Natural killer cell (primary cell): ENCODE results near the gene KMT2B. TPM values are rescaled to one million over a fixed set of nuclear protein-coding genes. Genes with fewer than 3 reads are reported as not detected.

Experiments used
- ATAC-seq, 3 donors: fragments of 150-1000 bp in 2 of 3; fragments of 200-7000 bp in 1 of 3; cut with Tn5 transposase; 1 replicate in 1 of 3; 2 replicates in 2 of 3; pipeline ENCODE4 v1.10.0; 2021; ENCODE audit warnings: mild to moderate bottlenecking in 2 of 3, moderate library complexity in 2 of 3
- DNase-seq, 2 donors: peaks; one replicate each; pipeline versions ENCODE4 v3.0.0 to v3.0.0-alpha.2; 2013 to 2021; ENCODE audit warnings: mixed read lengths in 1 of 2
- H3K27ac ChIP-seq: one replicate; pipeline ENCODE4 v1.5.1; 2013; ENCODE audit warnings: mild to moderate bottlenecking, low read length
- H3K27me3 ChIP-seq: one replicate; pipeline ENCODE4 v1.6.1; 2013; ENCODE audit warnings: low read length; ENCODE audit not compliant: control insufficient read depth, insufficient read depth
- H3K36me3 ChIP-seq: one replicate; pipeline ENCODE4 v1.6.1; 2013; ENCODE audit warnings: low read length; ENCODE audit not compliant: control insufficient read depth, insufficient read depth
- H3K4me1 ChIP-seq: one replicate; pipeline ENCODE4 v1.6.1; 2013; ENCODE audit warnings: low read length; ENCODE audit not compliant: control insufficient read depth, insufficient read depth
- H3K4me3 ChIP-seq: one replicate; pipeline ENCODE4 v1.5.1; 2013; ENCODE audit warnings: low read length
- H3K9me3 ChIP-seq: one replicate; pipeline ENCODE4 v1.6.1; 2013; ENCODE audit warnings: low read length; ENCODE audit not compliant: control insufficient read depth, insufficient read depth
- H3K27ac Mint-ChIP-seq, 2 donors: one replicate each; pipeline ENCODE4 v1.8.0; 2022; ENCODE audit warnings: mild to moderate bottlenecking in 2 of 2, mixed read lengths in 2 of 2, moderate library complexity in 1 of 2
- H3K27me3 Mint-ChIP-seq, 2 donors: one replicate each; pipeline ENCODE4 v1.8.0; 2022; ENCODE audit warnings: low read depth in 2 of 2, mixed read lengths in 2 of 2
- H3K36me3 Mint-ChIP-seq: one replicate; pipeline ENCODE4 v1.8.0; 2022; ENCODE audit warnings: mixed read lengths
- H3K4me1 Mint-ChIP-seq, 2 donors: one replicate each; pipeline ENCODE4 v1.8.0; 2022; ENCODE audit warnings: mixed read lengths in 2 of 2
- H3K4me3 Mint-ChIP-seq: one replicate; pipeline ENCODE4 v1.8.0; 2022; ENCODE audit warnings: mild to moderate bottlenecking, moderate library complexity, mixed read lengths
- H3K9me3 Mint-ChIP-seq, 2 donors: one replicate each; pipeline ENCODE4 v1.8.0; 2022; ENCODE audit warnings: mixed read lengths in 2 of 2
- WGBS: methylation state at CpG from one replicate; pipeline ENCODE4 v1.1.7; 2013; ENCODE audit warnings: missing lambda C conversion rate; ENCODE audit not compliant: insufficient coverage; 5-methylcytosine and 5-hydroxymethylcytosine counted together
- intact Hi-C: fragments of 100-400 bp; cut with micrococcal nuclease; formaldehyde crosslinking; loops from one replicate; pipeline ENCODE4 v1.14.2; 2022
- total RNA-seq, 4 donors: library from RNA; stranded (reverse); fragments of 120-200 nt in 1 of 4; gene quantifications; one replicate each; pipeline versions ENCODE4 v1.2.3 to v1.2.4, GENCODE V29; 2013 to 2022
- TF ChIP-seq, protein P1 (sequence below): fragments of 200-600 bp; IDR thresholded peaks from one replicate; pipeline ENCODE4 v1.8.0; 2022; ENCODE audit warnings: antibody characterized with exemption

Gene KMT2B
- total RNA-seq, 3 donors from 2014 or later (not counting 1 experiment from before 2014, with no cell fraction given): 60.8 to 70.9 (median 70.7) TPM

GRCh38 chr19:35731779-35732405 is 14.1 kb downstream of the KMT2B start:
- TF ChIP-seq, protein P1, sequence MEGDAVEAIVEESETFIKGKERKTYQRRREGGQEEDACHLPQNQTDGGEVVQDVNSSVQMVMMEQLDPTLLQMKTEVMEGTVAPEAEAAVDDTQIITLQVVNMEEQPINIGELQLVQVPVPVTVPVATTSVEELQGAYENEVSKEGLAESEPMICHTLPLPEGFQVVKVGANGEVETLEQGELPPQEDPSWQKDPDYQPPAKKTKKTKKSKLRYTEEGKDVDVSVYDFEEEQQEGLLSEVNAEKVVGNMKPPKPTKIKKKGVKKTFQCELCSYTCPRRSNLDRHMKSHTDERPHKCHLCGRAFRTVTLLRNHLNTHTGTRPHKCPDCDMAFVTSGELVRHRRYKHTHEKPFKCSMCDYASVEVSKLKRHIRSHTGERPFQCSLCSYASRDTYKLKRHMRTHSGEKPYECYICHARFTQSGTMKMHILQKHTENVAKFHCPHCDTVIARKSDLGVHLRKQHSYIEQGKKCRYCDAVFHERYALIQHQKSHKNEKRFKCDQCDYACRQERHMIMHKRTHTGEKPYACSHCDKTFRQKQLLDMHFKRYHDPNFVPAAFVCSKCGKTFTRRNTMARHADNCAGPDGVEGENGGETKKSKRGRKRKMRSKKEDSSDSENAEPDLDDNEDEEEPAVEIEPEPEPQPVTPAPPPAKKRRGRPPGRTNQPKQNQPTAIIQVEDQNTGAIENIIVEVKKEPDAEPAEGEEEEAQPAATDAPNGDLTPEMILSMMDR: no peak
- no peaks in the 10 kb centered on the region for H3K9me3 Mint-ChIP-seq
- H3K4me3 ChIP-seq: no peak overlapping the region
- ATAC-seq: no peak
- WGBS: 95% methylated on average over 20 of the region's 21 CpGs
- no peak overlapping the region for H3K4me3 Mint-ChIP-seq
- H3K36me3 Mint-ChIP-seq: no peaks in the 10 kb centered on the region
- H3K4me1 Mint-ChIP-seq: peaks cover 6 to 22% of the 10 kb centered on the region in 2 donors
- H3K27me3 ChIP-seq: no peaks in the 10 kb centered on the region
- DNase-seq: no peak
- H3K9me3 ChIP-seq: no peaks in the 10 kb centered on the region
- H3K27ac ChIP-seq: no peak overlapping the region
- intact Hi-C loops: no loop called here
- no peaks in the 10 kb centered on the region for H3K27me3 Mint-ChIP-seq
- no peak overlapping the region for H3K27ac Mint-ChIP-seq
- H3K4me1 ChIP-seq: no peaks in the 10 kb centered on the region
- H3K36me3 ChIP-seq: peaks cover 82% of the 10 kb centered on the region

GRCh38 chr19:35732540-35733179 is 14.9 kb downstream of the KMT2B start:
- H3K4me1 Mint-ChIP-seq: peaks cover 6 to 22% of the 10 kb centered on the region in 2 donors
- no peak for DNase-seq
- TF ChIP-seq, protein P1: no peak

DNA sequence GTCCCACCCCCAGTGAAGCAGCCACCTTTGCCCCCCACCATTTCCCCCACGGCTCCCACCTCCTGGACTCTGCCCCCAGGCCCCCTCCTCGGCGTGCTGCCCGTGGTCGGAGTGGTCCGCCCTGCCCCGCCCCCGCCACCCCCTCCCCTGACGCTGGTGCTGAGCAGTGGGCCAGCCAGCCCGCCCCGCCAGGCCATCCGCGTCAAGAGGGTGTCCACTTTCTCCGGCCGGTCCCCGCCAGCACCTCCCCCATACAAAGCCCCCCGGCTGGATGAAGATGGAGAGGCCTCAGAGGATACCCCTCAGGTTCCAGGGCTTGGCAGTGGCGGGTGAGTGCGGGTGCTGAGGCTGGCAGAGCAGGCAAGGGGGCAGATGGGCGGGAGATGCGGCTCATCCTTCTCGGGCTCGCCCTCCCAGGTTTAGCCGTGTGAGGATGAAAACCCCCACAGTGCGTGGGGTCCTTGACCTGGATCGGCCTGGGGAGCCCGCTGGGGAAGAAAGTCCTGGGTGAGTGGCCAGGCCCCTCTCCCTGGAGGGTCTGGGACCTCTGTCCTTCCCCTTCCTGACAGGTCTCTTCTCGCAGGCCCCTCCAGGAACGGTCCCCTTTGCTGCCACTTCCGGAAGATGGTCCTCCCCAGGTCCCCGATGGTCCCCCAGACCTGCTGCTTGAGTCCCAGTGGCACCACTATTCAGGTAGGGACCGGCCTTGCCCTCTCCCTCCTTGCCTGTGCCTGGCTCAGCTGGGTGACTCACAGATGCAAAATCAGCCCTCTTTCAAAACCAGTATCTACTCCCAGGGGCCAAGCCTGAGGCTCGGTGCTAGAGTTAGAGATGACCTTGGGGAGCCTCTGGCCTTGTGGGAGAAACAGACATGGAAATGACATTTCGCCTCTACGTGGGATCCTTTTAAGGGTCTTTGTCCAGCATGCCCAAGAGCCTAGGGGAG is 15.7 kb downstream of the KMT2B start:
- no peak for ATAC-seq
- DNase-seq: no peak
- H3K36me3 ChIP-seq: peaks cover 81% of the 10 kb centered on the region
- Mint-ChIP-seq H3K4me1 (peaks cover 6 to 23% of the 10 kb centered on the region in 2 donors), H3K4me3 (no peak overlapping the region), H3K36me3 (no peaks in the 10 kb centered on the region), H3K9me3 (no peaks in the 10 kb centered on the region), H3K27ac (no peak overlapping the region), H3K27me3 (no peaks in the 10 kb centered on the region)
- H3K27ac ChIP-seq: no peak overlapping the region
- no peak overlapping the region for H3K4me3 ChIP-seq
- WGBS: 96% methylated on average over 35 of the region's 35 CpGs
- no peaks in the 10 kb centered on the region for H3K4me1 ChIP-seq
- intact Hi-C loops: no loop called here
- no peaks in the 10 kb centered on the region for H3K27me3 ChIP-seq
- TF ChIP-seq, protein P1: no peak
- H3K9me3 ChIP-seq: no peaks in the 10 kb centered on the region

More at GRCh38 chr19:35732540-35733179, 14.9 kb downstream of the KMT2B start:
- no peaks in the 10 kb centered on the region for H3K4me1 ChIP-seq
- no peak for ATAC-seq
- H3K27me3 Mint-ChIP-seq: no peaks in the 10 kb centered on the region
- no peak overlapping the region for H3K27ac Mint-ChIP-seq
- H3K4me3 ChIP-seq: no peak overlapping the region
- H3K9me3 Mint-ChIP-seq: no peaks in the 10 kb centered on the region
- intact Hi-C loops: no loop called here
- 97% methylated on average over 24 of the region's 25 CpGs for WGBS
- H3K36me3 Mint-ChIP-seq: no peaks in the 10 kb centered on the region
- H3K27ac ChIP-seq: no peak overlapping the region
- peaks cover 82% of the 10 kb centered on the region for H3K36me3 ChIP-seq
- H3K27me3 ChIP-seq: no peaks in the 10 kb centered on the region
- no peak overlapping the region for H3K4me3 Mint-ChIP-seq
- H3K9me3 ChIP-seq: no peaks in the 10 kb centered on the region
